Measurements from ENCODE around the gene HMGN1.

Gene HMGN1

DNA sequence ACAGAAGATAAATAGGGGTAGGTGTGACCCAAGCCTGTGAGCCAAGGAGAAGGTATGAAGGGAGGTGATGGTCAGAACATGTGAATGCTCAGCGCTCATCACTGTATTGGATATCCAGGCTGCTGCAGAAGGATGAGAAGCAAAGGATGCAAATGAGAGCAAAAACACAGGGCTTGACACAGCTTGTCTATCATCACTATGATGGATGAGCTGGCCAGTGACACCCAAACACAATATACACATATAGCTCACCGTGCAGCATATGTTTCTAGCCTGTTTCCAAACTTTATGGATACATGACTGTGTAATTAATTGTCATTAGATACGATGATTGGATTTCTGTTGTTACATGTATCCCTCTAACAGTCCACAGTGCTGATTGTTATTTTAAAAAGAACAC is 13.8 kb upstream of the HMGN1 start:
- DNase-seq (no peak), ATAC-seq (ENCODE audit: insufficient read depth, low read depth) (no peak)
- H3K79me2 ChIP-seq (ENCODE audit: insufficient read depth, low read length) = no peaks in the 10 kb centered on the region
- H3K36me3 ChIP-seq (ENCODE audit: insufficient read depth, low read length) = no peaks in the 10 kb centered on the region
- no peak overlapping the region for H3K9ac ChIP-seq (ENCODE audit: low read depth, low read length)
- H3K27me3 ChIP-seq (ENCODE audit: insufficient read depth, low read length, poor library complexity) = no peaks in the 10 kb centered on the region
- H4K20me1 ChIP-seq (ENCODE audit: insufficient read depth, low read length) = no peaks in the 10 kb centered on the region
- no peak overlapping the region for H3K27ac ChIP-seq (ENCODE audit: low read length)
- H3K4me2 ChIP-seq (ENCODE audit: insufficient read depth, low read length) = no peak overlapping the region
- TF ChIP-seq, protein P1, sequence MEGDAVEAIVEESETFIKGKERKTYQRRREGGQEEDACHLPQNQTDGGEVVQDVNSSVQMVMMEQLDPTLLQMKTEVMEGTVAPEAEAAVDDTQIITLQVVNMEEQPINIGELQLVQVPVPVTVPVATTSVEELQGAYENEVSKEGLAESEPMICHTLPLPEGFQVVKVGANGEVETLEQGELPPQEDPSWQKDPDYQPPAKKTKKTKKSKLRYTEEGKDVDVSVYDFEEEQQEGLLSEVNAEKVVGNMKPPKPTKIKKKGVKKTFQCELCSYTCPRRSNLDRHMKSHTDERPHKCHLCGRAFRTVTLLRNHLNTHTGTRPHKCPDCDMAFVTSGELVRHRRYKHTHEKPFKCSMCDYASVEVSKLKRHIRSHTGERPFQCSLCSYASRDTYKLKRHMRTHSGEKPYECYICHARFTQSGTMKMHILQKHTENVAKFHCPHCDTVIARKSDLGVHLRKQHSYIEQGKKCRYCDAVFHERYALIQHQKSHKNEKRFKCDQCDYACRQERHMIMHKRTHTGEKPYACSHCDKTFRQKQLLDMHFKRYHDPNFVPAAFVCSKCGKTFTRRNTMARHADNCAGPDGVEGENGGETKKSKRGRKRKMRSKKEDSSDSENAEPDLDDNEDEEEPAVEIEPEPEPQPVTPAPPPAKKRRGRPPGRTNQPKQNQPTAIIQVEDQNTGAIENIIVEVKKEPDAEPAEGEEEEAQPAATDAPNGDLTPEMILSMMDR (IDR thresholded peaks at IDR 0.05; ENCODE audit: borderline replicate concordance, extremely low read depth, low read length, poor library complexity, severe bottlenecking) = no peak
- TF ChIP-seq EZH2 (IDR thresholded peaks at IDR 0.05; ENCODE audit: borderline replicate concordance, low read depth, low read length, severe bottlenecking) = no peak
- H3K4me3 ChIP-seq (ENCODE audit: low read depth in 1 of 2, low read length in 2 of 2) = no peak overlapping the region
- H2AFZ ChIP-seq (ENCODE audit: low read depth, low read length) = no peak overlapping the region
- H3K4me1 ChIP-seq (ENCODE audit: insufficient read depth, low read length) = no peaks in the 10 kb centered on the region
- H3K9me3 ChIP-seq (ENCODE audit: insufficient read depth, low read length, severe bottlenecking) = no peaks in the 10 kb centered on the region

DNA sequence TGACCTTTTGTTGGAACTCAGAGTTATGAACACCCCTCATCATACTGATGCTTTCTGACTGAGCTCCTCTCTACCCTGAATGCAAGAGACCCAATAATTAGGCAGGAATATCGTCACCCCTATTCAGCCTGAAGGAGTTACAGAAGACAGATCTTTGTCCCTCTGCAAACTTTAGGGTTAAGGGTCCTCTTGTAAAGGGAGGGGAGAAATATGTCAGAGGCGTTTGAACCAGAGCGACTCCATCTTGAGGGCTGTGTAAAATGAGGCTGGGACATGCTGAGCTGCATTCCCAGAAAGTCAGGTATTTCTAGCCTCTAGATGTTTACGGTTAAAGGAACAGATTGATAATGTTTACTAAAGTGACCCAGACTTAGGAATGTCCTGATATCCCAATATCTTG is 10.5 kb upstream of the HMGN1 start:
- Histone ChIP-seq H3K27ac (ENCODE audit: low read length) (no peak overlapping the region), H3K27me3 (ENCODE audit: insufficient read depth, low read length, poor library complexity) (peaks cover 2% of the 10 kb centered on the region), H3K4me2 (ENCODE audit: insufficient read depth, low read length) (no peak overlapping the region), H3K36me3 (ENCODE audit: insufficient read depth, low read length) (no peaks in the 10 kb centered on the region), H2AFZ (ENCODE audit: low read depth, low read length) (peak overlapping the region; percentile 18; the same call in 1 of the 2 replicates), H3K79me2 (ENCODE audit: insufficient read depth, low read length) (no peaks in the 10 kb centered on the region), H3K4me3 (ENCODE audit: low read depth in 1 of 2, low read length in 2 of 2) (no peak overlapping the region), H3K9ac (ENCODE audit: low read depth, low read length) (no peak overlapping the region), H3K4me1 (ENCODE audit: insufficient read depth, low read length) (no peaks in the 10 kb centered on the region), H4K20me1 (ENCODE audit: insufficient read depth, low read length) (no peaks in the 10 kb centered on the region), H3K9me3 (ENCODE audit: insufficient read depth, low read length, severe bottlenecking) (no peaks in the 10 kb centered on the region)
- no peak for ATAC-seq (ENCODE audit: insufficient read depth, low read depth)
- no peak for DNase-seq
- TF ChIP-seq, protein P1 (IDR thresholded peaks at IDR 0.05; ENCODE audit: borderline replicate concordance, extremely low read depth, low read length, poor library complexity, severe bottlenecking) = no peak
- no peak for TF ChIP-seq EZH2 (IDR thresholded peaks at IDR 0.05; ENCODE audit: borderline replicate concordance, low read depth, low read length, severe bottlenecking)

DNA sequence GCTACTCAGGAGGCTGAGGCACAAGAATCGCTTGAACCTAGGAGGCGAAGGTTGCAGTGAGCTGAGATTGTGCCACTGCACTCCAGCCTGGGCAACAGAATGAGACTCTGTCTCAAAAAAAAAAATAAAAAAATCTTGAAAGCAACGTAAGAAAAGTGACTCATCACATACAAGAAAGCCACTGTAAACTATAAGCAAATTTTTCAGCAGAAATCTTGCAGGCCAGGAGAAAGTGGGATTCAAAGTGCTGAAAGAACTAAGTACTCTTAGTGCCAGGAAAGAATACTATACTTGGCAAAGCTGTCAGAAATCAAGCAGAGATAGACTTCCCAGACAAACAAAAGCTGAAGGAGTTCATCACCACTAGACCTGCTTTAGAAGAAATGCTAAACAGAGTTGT is 4.4 kb upstream of the HMGN1 start:
- no peak for ATAC-seq (ENCODE audit: insufficient read depth, low read depth)
- Histone ChIP-seq H3K27ac (ENCODE audit: low read length) (no peak overlapping the region), H3K27me3 (ENCODE audit: insufficient read depth, low read length, poor library complexity) (peaks cover 2% of the 10 kb centered on the region), H2AFZ (ENCODE audit: low read depth, low read length) (no peak overlapping the region), H3K9ac (ENCODE audit: low read depth, low read length) (no peak overlapping the region), H4K20me1 (ENCODE audit: insufficient read depth, low read length) (no peaks in the 10 kb centered on the region), H3K36me3 (ENCODE audit: insufficient read depth, low read length) (peaks cover under 1% of the 10 kb centered on the region; the same call in 1 of the 2 replicates), H3K4me3 (ENCODE audit: low read depth in 1 of 2, low read length in 2 of 2) (no peak overlapping the region), H3K79me2 (ENCODE audit: insufficient read depth, low read length) (peaks cover 20% of the 10 kb centered on the region), H3K4me2 (ENCODE audit: insufficient read depth, low read length) (no peak overlapping the region), H3K9me3 (ENCODE audit: insufficient read depth, low read length, severe bottlenecking) (no peaks in the 10 kb centered on the region), H3K4me1 (ENCODE audit: insufficient read depth, low read length) (peaks cover 14% of the 10 kb centered on the region)
- no peak for TF ChIP-seq EZH2 (IDR thresholded peaks at IDR 0.05; ENCODE audit: borderline replicate concordance, low read depth, low read length, severe bottlenecking)
- TF ChIP-seq, protein P1 (IDR thresholded peaks at IDR 0.05; ENCODE audit: borderline replicate concordance, extremely low read depth, low read length, poor library complexity, severe bottlenecking) = no peak
- no peak for DNase-seq

All from DND-41 (cell line).